ENCODE results near the gene PRM1.
A peak's percentile ranks its signal among the peaks of the same experiment; 100 is the strongest.

The PRM1 gene

GRCh38 chr16:11232852-11233726 is 48.0 kb downstream of the PRM1 start:
- DNase-seq: peak; percentile 75

- DNase-seq: no peak
These were observed 48.8 kb downstream of the PRM1 start for GRCh38 chr16:11232302-11232851.

GRCh38 chr16:11231367-11231970 is 49.7 kb downstream of the PRM1 start:
- DNase-seq: no peak
